Gastrocnemius medialis (tissue), 4 donors: ENCODE results near the gene FARSB. TPM values are rescaled to one million over a fixed set of nuclear protein-coding genes. Genes with fewer than 3 reads are reported as not detected.

ENCODE experiments used
- ATAC-seq, 2 donors: fragments of 150-250 bp; one replicate each; pipeline ENCODE4 v1.9.1; 2016
- DNase-seq, 2 donors: peaks; one replicate each; pipeline ENCODE4 v3.0.0-alpha.2; 2019
- H3K27ac ChIP-seq, 4 donors: fragments of 200-600 bp; sonication (generic); 1 replicate in 1 of 4; 2 replicates in 3 of 4; pipeline ENCODE4 v1.5.1; 2016 to 2018; ENCODE audit warnings: mild to moderate bottlenecking in 2 of 4, moderate library complexity in 1 of 4
- H3K27me3 ChIP-seq, 3 donors: fragments of 200-600 bp; sonication (generic) in 2 of 3; 1 replicate in 1 of 3; 2 replicates in 2 of 3; pipeline versions ENCODE4 v1.5.1 to v1.6.0; 2016 to 2019; ENCODE audit warnings: mild to moderate bottlenecking in 1 of 3, moderate library complexity in 1 of 3
- H3K36me3 ChIP-seq, 2 donors: fragments of 200-600 bp; sonication (generic) in 1 of 2; one replicate each; pipeline ENCODE4 v1.5.1; 2017 to 2018
- H3K4me1 ChIP-seq, 2 donors: fragments of 200-600 bp; sonication (generic) in 1 of 2; one replicate each; pipeline ENCODE4 v1.5.1; 2016 to 2017; ENCODE audit warnings: mild to moderate bottlenecking in 2 of 2
- H3K4me3 ChIP-seq, 4 donors: fragments of 200-600 bp; sonication (generic) in 3 of 4; 1 replicate in 1 of 4; 2 replicates in 3 of 4; pipeline ENCODE4 v1.5.1; 2016 to 2019; ENCODE audit warnings: mild to moderate bottlenecking in 2 of 4
- H3K9me3 ChIP-seq, 3 donors: fragments of 200-600 bp; sonication (generic) in 2 of 3; 1 replicate in 1 of 3; 2 replicates in 2 of 3; pipeline ENCODE4 v1.5.1; 2016 to 2019
- POLR2A ChIP-seq, 2 donors: fragments of 450-650 bp; IDR thresholded peaks; one replicate each; pipeline ENCODE4 v1.6.1; 2017; ENCODE audit warnings: antibody characterized with exemption in 2 of 2, mild to moderate bottlenecking in 2 of 2, moderate library complexity in 2 of 2
- in situ Hi-C, 4 donors: fragments of 200-750 bp; cut with MboI; loops; one replicate each; pipeline versions ENCODE4 v1.15.0 to v1.8.0; 2017; ENCODE audit warnings: low sequenced_read_pairs in 4 of 4
- intact Hi-C: fragments of 100-400 bp; cut with DNase I; formaldehyde crosslinking; loops from one replicate; pipeline ENCODE4 v1.15.1; 2023; ENCODE audit warnings: low total_unique reads
- total RNA-seq, 4 donors: library from RNA; depleted of rRNA; stranded (reverse); fragments of >200 nt; gene quantifications; one replicate each; pipeline versions ENCODE4 v1.1.0 to v1.2.3, GENCODE V29; 2016
- TF ChIP-seq, protein P1 (sequence below), 5 experiments: fragments of 450-650 bp in 3 of 5; fragments of 200-600 bp in 2 of 5; sonication (generic) in 2 of 5; IDR thresholded peaks in 4 of 5; conservative IDR thresholded peaks in 1 of 5; 1 replicate in 4 of 5; 2 replicates in 1 of 5; pipeline ENCODE4 v1.5.1; 2016 to 2019; ENCODE audit warnings: antibody characterized with exemption in 5 of 5, mild to moderate bottlenecking in 3 of 5, moderate library complexity in 3 of 5

Gene FARSB
- total RNA-seq, 4 donors from 2014 or later, result 23.9 to 33.5 (median 29.9) TPM

DNA sequence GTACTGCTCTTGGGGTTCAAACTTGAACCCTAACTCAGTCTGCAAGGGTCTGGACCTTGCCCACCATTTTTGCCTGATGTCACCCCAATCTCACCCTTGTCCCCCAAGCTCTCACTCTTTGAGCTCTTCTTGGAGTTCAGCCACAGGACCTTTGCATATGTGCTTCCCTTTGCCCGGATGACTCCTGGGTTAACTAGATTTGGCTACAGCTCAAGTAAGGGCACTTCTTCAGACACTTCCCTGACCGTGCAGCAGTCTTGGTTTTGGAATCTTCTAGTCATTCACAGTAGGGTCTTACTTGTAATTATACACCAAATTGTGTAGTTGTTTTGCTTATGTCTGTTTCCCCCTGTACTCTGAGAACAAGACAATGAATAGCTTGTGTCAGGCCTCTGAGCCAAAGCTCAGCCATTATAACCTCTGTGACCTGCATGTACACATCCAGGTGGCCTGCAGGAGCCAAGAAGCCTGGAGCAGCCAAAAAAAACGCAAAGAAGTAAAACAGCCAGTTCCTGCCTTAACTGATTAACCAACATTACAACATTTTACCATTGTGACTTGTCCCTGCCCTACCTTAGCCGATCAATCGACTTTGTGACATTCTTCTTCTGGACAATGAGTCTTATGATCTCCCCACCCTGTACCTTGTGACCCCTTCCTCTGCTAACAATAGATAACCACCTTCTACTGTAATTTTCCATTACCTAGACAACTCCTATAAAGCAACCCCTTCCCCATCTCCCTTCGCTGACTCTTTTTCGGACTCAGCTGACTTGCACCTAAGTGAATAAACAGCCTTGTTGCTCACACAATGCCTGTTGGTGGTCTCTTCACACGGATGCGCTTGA is 14.5 kb upstream of the FARSB start:
- DNase-seq, result no peak
- no peak overlapping the region for H3K27ac ChIP-seq
- TF ChIP-seq, protein P1, sequence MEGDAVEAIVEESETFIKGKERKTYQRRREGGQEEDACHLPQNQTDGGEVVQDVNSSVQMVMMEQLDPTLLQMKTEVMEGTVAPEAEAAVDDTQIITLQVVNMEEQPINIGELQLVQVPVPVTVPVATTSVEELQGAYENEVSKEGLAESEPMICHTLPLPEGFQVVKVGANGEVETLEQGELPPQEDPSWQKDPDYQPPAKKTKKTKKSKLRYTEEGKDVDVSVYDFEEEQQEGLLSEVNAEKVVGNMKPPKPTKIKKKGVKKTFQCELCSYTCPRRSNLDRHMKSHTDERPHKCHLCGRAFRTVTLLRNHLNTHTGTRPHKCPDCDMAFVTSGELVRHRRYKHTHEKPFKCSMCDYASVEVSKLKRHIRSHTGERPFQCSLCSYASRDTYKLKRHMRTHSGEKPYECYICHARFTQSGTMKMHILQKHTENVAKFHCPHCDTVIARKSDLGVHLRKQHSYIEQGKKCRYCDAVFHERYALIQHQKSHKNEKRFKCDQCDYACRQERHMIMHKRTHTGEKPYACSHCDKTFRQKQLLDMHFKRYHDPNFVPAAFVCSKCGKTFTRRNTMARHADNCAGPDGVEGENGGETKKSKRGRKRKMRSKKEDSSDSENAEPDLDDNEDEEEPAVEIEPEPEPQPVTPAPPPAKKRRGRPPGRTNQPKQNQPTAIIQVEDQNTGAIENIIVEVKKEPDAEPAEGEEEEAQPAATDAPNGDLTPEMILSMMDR (IDR thresholded peaks at IDR 0.05 in 4 of 5, conservative IDR thresholded peaks at IDR 0.05 in 1 of 5), result no peak
- no peak for TF ChIP-seq POLR2A (IDR thresholded peaks at IDR 0.05)
- intact Hi-C loops (no loop called here), in situ Hi-C loops (no loop called here)
- no peak overlapping the region for H3K4me3 ChIP-seq
- H3K9me3 ChIP-seq, result no peaks in the 10 kb centered on the region
- H3K4me1 ChIP-seq, result peaks cover 0 to 4% of the 10 kb centered on the region in 2 donors
- no peaks in the 10 kb centered on the region for H3K36me3 ChIP-seq
- H3K27me3 ChIP-seq, result no peaks in the 10 kb centered on the region
- ATAC-seq, result no peak

DNA sequence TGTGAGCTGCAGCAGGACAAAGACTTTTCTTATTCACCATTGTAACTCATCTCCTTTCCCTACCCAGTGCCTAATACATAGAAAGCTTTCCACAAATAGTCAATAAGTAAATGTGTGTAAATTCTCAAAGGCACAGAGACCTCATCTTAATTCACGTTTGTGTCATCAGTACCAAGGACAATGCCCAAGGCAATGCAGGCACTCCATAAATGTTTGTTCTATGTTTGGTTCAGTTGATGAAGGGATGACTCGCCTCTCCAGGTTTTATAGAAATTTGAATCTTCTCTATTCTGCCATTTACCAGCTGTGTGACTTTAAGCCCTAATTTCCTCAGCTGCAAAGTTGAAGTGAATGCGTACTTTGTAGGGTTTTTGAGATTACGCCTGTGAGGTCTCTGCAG is 13.5 kb upstream of the FARSB start:
- Histone ChIP-seq H3K9me3 (no peaks in the 10 kb centered on the region), H3K36me3 (no peaks in the 10 kb centered on the region), H3K27ac (no peak overlapping the region), H3K27me3 (no peaks in the 10 kb centered on the region), H3K4me1 (peaks cover 0 to 4% of the 10 kb centered on the region in 2 donors), H3K4me3 (no peak overlapping the region)
- in situ Hi-C loops (no loop called here), intact Hi-C loops (no loop called here)
- TF ChIP-seq, protein P1 (IDR thresholded peaks at IDR 0.05 in 4 of 5, conservative IDR thresholded peaks at IDR 0.05 in 1 of 5), result no peak
- TF ChIP-seq POLR2A (IDR thresholded peaks at IDR 0.05), result no peak
- DNase-seq (no peak), ATAC-seq (no peak)

DNA sequence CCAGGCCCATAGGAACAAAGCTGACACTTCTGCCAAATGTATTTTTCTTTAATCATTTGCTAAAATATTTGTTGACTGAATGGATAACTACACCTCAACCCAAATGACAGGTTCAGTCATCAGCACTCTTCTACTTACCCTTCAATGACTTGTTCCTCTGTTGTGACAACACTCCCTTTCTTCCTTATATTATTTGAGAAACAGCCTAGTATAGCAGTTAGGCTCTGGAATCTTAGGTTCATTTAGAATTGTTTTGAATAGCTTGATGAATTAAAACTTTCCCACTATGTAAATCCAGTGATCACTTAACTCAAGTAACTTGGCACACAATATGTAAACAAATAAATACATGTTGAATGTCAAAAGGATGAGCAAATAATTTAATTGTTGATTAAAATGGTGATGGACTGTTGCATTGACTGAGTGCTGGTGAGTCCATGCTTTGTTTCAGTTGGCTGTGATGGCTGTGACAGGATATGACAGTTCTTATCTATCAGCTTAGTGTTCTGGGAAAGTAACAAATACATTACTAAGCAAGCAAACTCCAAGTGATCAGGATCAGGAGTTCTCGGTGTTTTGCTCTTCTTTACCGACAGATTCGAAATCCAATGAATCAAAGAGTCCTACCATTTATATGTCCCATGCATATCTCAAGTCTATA is 12.7 kb upstream of the FARSB start:
- H3K27ac ChIP-seq, result no peak overlapping the region
- no peaks in the 10 kb centered on the region for H3K36me3 ChIP-seq
- no peaks in the 10 kb centered on the region for H3K27me3 ChIP-seq
- DNase-seq (no peak), ATAC-seq (no peak)
- intact Hi-C loops, result no loop called here
- H3K4me1 ChIP-seq, result peaks cover 0 to 4% of the 10 kb centered on the region in 2 donors
- TF ChIP-seq, protein P1 (IDR thresholded peaks at IDR 0.05 in 4 of 5, conservative IDR thresholded peaks at IDR 0.05 in 1 of 5), result no peak
- no peak for TF ChIP-seq POLR2A (IDR thresholded peaks at IDR 0.05)
- no peaks in the 10 kb centered on the region for H3K9me3 ChIP-seq
- no peak overlapping the region for H3K4me3 ChIP-seq
- in situ Hi-C loops, result no loop called here

DNA sequence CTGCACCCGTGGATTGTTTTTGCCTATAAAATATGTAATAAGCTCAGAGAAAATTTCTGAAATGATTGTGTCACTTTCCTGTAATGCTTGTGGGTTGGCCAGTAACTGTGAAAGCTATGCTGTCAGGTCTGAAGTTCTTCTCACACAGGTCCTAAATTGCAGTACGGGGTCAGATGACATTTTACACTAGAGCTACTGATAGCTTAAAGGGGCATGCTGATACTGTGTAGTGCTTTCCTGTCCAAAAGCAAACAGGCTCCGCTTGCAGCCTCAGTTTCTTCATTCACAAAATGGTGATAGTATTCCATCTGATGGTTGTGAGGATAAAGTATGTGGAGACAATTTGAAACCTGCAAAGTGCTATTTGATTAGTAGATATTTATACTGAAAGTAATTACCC is 7.6 kb upstream of the FARSB start:
- no peaks in the 10 kb centered on the region for H3K27me3 ChIP-seq
- ATAC-seq (no peak), DNase-seq (no peak)
- intact Hi-C loops (no loop called here), in situ Hi-C loops (no loop called here)
- H3K27ac ChIP-seq, result no peak overlapping the region
- H3K4me3 ChIP-seq, result no peak overlapping the region
- no peaks in the 10 kb centered on the region for H3K9me3 ChIP-seq
- no peaks in the 10 kb centered on the region for H3K36me3 ChIP-seq
- no peak for TF ChIP-seq POLR2A (IDR thresholded peaks at IDR 0.05)
- TF ChIP-seq, protein P1 (IDR thresholded peaks at IDR 0.05 in 4 of 5, conservative IDR thresholded peaks at IDR 0.05 in 1 of 5), result no peak
- no peaks in the 10 kb centered on the region for H3K4me1 ChIP-seq
